Hematopoietic multipotent progenitor cell treated with erythropoietin and hydrocortisone succinate and interleukin-3 and kit ligand, for 17 days (in vitro differentiated cells): ENCODE data around the gene OR6M1.

ENCODE experiments used
- DNase-seq: peaks from one replicate; pipeline ENCODE4 v3.0.0-alpha.2; 2015; ENCODE audit warnings: low spot score

OR6M1 gene

GRCh38 chr11:123806249-123806648 lies at the start of gene OR6M1:
OR6M1 (minus strand) TSS chr11:123806349; CDS start chr11:123806349, 0 bp downstream.
- DNase-seq, result no peak

- DNase-seq, result no peak
Observed at GRCh38 chr11:123853038-123853437, 46.9 kb upstream of the OR6M1 start.

- no peak for DNase-seq
Observed at GRCh38 chr11:123852321-123852720, 46.2 kb upstream of the OR6M1 start.

- DNase-seq, result no peak
Observed at GRCh38 chr11:123851110-123851509, 45.0 kb upstream of the OR6M1 start.

- DNase-seq, result no peak
Observed at GRCh38 chr11:123841174-123841573, 35.0 kb upstream of the OR6M1 start.

- no peak for DNase-seq
Observed at GRCh38 chr11:123839131-123839530, 33.0 kb upstream of the OR6M1 start.

GRCh38 chr11:123838659-123839058 lies 32.5 kb upstream of the OR6M1 start:
- DNase-seq, result no peak

- no peak for DNase-seq
Observed at GRCh38 chr11:123838199-123838598, 32.0 kb upstream of the OR6M1 start.

- DNase-seq, result no peak
Observed at GRCh38 chr11:123833095-123833494, 26.9 kb upstream of the OR6M1 start.

- no peak for DNase-seq
Observed at GRCh38 chr11:123829745-123830144, 23.6 kb upstream of the OR6M1 start.

GRCh38 chr11:123822599-123822998 lies 16.4 kb upstream of the OR6M1 start:
- no peak for DNase-seq

- DNase-seq, result no peak
Observed at GRCh38 chr11:123822032-123822431, 15.9 kb upstream of the OR6M1 start.

GRCh38 chr11:123815122-123815521 lies 9.0 kb upstream of the OR6M1 start:
- DNase-seq, result no peak

- DNase-seq, result no peak
Observed at GRCh38 chr11:123801765-123802164, 4.4 kb downstream of the OR6M1 start.

- no peak for DNase-seq
Observed at GRCh38 chr11:123800036-123800435, 6.1 kb downstream of the OR6M1 start.

- DNase-seq, result no peak
Observed at GRCh38 chr11:123799438-123799837, 6.7 kb downstream of the OR6M1 start.

GRCh38 chr11:123798513-123799252 lies 7.5 kb downstream of the OR6M1 start:
- DNase-seq, result no peak

- no peak for DNase-seq
Observed at GRCh38 chr11:123798079-123798478, 8.1 kb downstream of the OR6M1 start.

- no peak for DNase-seq
Observed at GRCh38 chr11:123797541-123797940, 8.6 kb downstream of the OR6M1 start.

GRCh38 chr11:123797114-123797513 lies 9.0 kb downstream of the OR6M1 start:
- no peak for DNase-seq

GRCh38 chr11:123796226-123796625 lies 9.9 kb downstream of the OR6M1 start:
- DNase-seq, result no peak

GRCh38 chr11:123783536-123783935 lies 22.6 kb downstream of the OR6M1 start:
- no peak for DNase-seq

- no peak for DNase-seq
Observed at GRCh38 chr11:123778511-123778910, 27.6 kb downstream of the OR6M1 start.
